NCI-H524 treated with DMSO at 0.1 percent for 48 hours (cell line): ENCODE results near the gene ABCF1.
"Not testable (repeated sequence)": the region's sequence is repeated elsewhere in the genome, so short reads cannot be mapped to it uniquely, and the experiment has no call there.

Source experiments
- DNase-seq: peaks from one replicate; lab custom pipeline; 2025; lab: John Stamatoyannopoulos, UW

The ABCF1 gene

GRCh38 chr6:30560930-30561329 is 10.3 kb upstream of the ABCF1 start:
- no peak for DNase-seq

- no peak for DNase-seq
Observed at GRCh38 chr6:30562470-30563425, 8.5 kb upstream of the ABCF1 start.

GRCh38 chr6:30564114-30564513 is 7.1 kb upstream of the ABCF1 start:
- DNase-seq = no peak

- no peak for DNase-seq
Observed at GRCh38 chr6:30565772-30566171, 5.5 kb upstream of the ABCF1 start.

GRCh38 chr6:30568245-30568644 is 3.0 kb upstream of the ABCF1 start:
- no peak for DNase-seq

DNA sequence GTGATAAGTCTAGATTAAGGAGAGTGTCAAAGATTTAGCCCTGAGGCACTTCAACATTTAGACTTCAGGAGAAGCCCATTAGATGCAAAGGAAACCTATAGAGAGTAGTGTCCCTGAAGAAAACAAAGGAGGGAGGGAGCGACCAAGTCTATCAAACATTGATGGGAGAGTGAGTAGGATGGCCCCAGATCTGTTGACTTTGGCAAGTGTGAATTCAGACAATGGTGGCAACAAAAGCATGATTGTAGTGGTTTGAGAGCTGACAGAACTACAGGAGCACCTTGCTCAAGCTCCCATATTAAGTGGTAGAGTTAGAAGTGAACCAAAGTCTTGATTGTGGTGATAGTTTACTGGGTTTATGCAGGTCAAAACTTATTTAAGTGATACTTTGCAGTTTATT is 979 bp upstream of the ABCF1 start:
- no peak for DNase-seq

- no peak for DNase-seq
Observed at GRCh38 chr6:30570740-30571074, 535 bp upstream of the ABCF1 start.

DNA sequence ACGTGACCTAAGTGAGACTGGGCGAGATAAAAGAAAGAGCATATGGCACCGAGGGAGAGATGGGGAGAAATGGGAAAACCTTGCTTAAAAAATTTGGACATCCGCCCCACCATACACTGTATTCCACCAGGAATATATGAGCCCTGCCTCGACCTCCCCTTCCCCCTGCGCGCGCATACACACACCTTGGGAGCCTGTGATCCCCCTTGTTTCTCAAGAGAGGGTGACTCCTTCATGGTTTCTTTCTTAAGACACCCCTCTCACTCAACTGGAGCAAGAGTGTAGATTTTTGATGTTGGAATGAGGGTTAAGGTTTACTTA is 480 bp downstream of the ABCF1 start:
- no peak for DNase-seq

DNA sequence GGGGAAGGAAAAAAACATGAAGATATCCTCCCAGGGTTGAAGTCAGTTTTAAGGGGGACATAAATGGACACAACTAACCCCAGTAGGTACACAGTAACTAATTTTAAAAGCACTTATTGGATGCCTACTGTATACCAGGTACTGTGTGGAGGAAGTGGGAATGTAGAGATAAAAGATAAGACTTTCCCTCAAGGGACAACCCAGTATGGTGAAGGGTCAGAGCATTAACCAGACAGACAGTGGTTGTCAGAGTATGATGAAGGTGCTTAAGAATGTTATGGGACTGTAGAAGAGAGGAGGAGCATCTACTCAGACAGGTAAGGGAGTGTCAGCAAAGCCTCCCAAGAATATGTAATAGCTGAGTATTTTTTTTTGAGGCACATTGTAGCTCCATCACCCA is 906 bp downstream of the ABCF1 start:
- DNase-seq = no peak

GRCh38 chr6:30573113-30573512 is 1.9 kb downstream of the ABCF1 start:
- DNase-seq = no peak

DNA sequence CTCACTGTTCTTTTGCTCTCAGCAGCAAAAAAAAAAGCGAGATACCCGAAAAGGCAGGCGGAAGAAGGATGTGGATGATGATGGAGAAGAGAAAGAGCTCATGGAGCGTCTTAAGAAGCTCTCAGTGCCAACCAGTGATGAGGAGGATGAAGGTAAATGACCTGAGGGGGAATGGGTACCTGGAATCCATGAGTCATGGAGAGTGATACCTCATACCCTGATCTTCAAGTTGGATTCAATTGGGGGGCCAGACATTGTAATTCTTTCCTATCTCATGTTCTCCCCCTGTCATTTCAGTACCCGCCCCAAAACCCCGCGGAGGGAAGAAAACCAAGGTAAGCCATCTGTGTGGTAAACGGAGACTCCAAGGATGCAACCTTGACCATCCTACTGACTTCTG is 6.8 kb downstream of the ABCF1 start:
- DNase-seq = no peak

DNA sequence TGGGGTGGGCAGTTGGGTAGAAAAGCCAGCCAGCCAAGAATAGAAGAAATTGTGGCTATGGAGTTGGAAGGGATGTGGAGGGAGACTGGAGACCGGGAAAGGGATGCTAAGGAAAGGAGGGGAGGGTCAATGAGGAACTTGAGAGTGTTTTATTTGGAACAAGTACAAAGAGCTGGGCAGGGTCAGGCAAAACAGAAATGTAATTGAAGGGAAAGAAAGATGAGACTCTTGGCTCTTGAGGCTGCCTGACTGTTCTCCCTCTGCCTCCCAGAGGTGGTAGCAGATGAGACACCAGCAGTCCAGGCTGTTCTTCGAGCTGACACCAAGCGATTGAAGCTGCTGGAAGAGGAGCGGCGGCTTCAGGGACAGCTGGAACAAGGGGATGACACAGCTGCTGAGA is 12.7 kb downstream of the ABCF1 start:
- DNase-seq = no peak

DNA sequence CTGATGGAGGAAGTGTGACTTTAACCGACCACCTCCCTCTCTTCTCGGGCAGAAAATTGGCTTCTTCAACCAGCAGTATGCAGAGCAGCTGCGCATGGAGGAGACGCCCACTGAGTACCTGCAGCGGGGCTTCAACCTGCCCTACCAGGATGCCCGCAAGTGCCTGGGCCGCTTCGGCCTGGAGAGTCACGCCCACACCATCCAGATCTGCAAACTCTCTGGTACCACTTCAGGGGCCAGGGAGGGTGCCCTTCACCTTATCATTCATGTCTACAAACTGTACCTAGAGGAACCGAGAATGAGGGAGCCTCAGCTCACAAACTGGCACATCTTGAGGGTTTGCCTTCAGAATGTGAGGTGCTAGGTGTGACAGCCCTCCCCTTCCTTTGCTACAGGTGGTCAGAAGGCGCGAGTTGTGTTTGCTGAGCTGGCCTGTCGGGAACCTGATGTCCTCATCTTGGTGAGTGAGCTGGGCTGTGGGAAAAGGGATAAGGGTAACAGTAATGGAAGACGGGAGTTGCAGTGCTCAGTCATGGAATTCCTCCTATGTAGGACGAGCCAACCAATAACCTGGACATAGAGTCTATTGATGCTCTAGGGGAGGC is 18.6 kb downstream of the ABCF1 start:
- no peak for DNase-seq

DNA sequence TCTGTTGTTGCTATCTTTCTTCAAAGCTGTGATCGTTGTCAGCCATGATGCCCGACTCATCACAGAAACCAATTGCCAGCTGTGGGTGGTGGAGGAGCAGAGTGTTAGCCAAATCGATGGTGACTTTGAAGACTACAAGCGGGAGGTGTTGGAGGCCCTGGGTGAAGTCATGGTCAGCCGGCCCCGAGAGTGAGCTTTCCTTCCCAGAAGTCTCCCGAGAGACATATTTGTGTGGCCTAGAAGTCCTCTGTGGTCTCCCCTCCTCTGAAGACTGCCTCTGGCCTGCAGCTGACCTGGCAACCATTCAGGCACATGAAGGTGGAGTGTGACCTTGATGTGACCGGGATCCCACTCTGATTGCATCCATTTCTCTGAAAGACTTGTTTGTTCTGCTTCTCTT is 19.3 kb downstream of the ABCF1 start:
- no peak for DNase-seq

- no peak for DNase-seq
Observed at GRCh38 chr6:30591008-30591407, 19.8 kb downstream of the ABCF1 start.

DNA sequence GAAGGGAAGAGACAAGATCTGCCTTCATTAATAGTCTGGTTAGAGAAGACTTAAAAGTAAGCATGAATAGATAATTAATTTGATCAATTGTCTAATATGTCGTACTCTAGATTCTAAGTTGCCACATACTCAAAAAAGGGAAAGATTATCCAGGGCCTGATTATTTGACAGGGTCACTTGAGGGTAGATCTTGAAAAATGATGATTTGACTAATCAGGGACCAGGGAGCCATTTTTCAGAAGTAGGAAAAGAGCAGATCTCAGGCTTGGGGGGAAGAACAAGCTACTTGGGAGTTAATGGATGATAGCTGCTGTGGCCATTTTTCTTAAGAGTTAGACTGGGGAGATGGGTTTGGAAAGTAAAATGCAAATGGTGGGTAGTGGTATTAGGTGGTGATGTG is 21.0 kb downstream of the ABCF1 start:
- DNase-seq = no peak

DNA sequence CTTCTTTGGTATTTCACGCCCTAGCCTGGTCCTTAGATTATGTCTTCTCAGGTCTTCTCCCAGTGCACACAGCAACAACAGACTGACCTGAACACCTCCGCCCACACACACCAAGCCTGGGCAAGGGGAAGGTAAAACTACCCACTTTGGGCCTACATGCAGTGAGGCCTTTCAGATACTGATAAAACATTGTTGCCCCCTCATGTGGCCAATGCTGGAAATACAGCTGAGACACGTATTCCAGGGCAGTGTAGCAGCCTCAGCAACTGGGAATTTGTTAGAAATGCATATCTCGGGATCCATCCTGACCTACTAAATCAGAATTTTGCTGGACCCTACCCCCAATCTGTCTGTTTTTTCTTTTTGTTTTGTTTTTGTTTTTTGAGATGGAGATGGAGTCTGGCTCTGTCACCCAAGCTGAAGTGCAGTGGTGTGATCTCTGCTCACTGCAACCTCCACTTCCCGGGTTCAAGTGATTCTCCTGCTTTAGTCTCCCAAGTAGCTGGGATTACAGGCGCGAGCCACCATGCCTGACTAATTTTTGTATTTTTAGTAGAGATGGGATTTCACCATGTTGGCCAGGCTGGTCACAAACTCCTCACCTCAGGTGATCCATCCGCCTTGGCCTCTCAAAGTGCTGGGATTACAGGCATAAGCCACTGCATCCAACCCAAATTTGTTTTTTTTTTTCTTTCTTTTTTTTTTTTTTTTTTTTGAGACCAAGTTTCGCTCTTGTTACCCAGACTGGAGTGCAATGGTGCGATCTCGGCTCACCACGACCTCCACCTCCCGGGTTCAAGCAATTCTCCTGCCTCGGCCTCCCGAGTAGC is 26.3 kb downstream of the ABCF1 start:
- not testable (repeated sequence) for DNase-seq

GRCh38 chr6:30598912-30599624 is 27.8 kb downstream of the ABCF1 start:
- DNase-seq = no peak

- DNase-seq = no peak
Observed at GRCh38 chr6:30599625-30600324, 28.5 kb downstream of the ABCF1 start.

GRCh38 chr6:30600451-30600961 is 29.3 kb downstream of the ABCF1 start:
- DNase-seq = no peak

DNA sequence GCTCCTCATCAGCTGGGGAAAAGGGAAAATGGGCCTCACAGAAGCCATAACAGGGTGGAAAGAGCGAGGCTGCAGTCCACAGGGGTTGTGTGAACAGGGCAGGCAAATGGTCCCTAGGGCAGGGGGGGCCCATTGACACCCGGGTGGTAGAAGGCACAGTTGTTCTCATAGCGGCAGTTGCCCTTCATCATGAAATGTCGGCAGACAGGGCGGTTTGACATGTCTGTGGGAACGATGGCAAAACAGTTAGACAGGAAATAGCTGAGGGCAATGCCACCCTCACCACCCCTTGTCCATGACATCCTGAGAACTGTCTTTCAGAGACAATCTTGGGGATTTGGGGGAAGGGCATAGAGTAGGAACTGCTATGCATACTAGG is 30.2 kb downstream of the ABCF1 start:
- DNase-seq = no peak
